GM18868 (cell line): ENCODE data around the gene ARHGAP22.

ENCODE experiments used
- ATAC-seq: cut with Tn5 transposase; IDR thresholded peaks from one replicate; pipeline ENCODE4 v1.9.1; 2021; ENCODE audit warnings: mild to moderate bottlenecking, moderate library complexity; ENCODE audit not compliant: unreplicated experiment

Gene ARHGAP22

DNA sequence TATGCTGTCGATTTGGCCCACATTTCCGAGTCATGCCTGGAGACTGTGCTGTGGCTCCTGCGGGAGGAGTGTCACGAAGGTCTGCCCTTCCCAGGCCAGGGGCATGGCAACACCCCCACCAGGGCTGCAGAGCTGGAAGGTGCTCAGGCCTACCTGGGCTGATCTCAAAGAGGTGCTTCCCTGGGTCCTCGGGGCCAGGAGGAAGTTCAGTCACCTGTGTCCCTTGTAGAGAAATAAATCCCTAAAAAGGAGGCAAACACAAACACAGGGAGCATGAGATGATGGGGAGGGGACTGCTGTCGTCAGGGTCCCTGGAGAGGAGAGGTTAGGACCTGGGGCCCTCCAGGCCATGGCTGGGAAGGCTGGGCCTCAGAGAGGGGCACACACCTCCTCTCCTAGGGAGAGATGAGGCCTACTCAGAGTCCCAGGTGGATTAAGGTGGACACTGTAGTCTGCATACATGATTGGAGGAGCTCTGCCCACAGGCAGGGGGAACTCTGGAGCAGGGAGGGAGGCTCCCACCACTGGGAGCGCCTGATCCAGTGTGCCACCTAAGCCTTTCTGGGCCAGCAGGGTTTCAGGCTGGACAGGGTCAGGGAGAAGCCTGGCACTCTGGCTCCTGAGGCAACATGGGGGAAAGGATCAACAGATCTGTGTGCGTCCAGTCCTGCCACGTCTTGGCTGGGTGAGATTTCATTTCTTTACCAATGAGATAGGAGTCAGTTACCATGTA lies 49.4 kb downstream of the ARHGAP22 start:
- ATAC-seq: no peak

DNA sequence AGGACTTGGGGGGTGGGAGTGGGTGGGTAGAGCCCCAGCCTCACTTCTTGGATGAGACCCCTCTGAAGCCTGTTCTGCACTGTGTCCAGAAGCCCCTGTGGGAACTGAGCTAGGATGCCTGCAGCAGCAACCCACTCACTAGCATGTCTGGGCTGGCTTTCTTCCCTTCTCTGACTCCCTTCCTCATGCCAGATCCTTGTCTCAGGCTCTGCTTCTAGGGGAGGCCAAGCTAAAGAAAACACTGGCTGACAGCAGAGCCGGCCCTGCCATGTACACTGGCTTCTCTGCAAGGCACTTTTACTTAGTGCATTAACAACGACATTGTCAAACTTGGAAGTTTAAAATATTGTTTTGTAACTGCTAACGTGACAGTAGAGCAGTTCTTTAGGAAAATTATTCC lies 50.2 kb downstream of the ARHGAP22 start:
- ATAC-seq: no peak

DNA sequence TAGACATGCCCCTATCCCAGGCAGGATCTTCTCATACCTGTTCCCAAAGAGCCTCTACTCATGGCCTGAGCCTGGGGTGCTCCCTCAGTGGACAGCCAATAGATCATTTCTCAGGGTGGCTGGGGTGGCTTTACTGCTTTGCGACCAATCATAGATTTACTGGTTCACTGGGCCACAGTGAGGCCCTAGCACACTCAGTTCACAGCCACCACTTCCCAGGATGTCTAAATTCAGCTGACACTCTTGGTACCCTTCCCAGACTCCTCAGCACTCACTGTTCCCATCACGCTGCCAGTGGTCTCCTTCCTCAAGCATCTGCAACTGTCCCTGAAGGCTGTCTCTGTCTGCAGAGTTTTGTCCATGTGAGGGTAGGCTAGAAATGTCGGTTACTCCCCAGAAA lies 50.6 kb downstream of the ARHGAP22 start:
- ATAC-seq: no peak

DNA sequence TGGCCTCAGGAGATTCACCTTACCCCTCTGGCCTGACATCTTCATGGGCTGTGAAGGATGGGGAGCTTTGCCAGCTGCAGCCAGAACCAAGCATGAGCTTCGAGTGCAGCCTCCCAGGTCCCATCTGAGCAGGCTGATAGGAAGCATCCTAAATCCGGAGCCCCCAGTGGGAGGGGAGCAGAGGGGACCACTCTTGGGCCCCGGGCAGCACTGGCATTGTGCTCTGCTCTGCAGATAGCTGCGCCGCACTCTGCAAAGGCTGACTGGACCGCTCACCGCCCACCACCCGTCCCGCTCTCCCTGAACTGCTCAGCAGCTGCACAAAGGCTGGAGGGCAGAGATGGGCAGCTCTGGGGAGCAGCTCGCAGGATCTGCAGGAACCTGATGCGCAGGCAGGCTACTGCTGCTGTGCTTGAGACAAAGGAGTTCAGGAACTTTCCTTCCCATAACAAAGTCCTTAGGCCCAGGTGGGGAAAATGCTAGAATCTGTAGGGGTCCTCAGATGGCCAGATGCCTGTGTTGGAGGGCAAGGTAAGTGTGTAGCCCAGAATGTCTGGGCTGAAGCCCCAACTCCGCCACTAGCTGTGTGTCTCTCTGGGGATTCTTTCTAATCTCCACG lies 51.8 kb downstream of the ARHGAP22 start:
- ATAC-seq: no peak

DNA sequence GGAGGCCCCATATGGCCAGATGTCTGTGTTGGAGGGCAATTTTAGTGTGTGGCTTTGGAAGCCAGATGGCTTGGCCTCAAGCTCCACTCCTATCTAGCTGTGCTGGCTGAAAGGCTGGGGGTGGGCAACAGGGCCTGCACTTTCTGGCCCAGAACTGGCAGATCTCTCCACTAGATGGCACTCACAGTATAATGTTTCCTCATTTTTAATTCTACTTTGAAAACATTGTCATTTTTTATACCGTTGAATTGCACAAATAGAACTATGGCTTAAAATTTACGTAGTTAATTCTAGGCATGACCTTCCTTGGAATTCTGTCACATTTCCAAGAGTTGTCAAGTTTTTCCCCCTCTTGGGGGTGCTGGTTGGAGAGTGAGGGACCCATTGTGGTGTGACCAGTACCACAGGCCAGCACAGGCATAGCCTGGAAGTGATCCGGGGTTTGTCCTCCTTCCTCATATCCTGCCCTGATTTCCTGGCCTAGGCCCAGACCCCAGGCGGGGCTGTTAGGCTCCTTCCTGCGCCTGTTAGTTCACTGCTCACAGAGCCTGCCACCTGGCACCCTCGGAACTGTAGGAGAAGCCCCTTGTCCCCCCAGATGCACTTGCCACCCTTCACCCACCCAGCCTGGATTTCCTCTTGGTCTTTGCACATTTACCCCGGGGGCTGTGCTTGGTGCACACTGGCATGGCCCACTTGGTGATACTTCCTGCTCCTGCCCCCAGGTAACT lies 52.8 kb downstream of the ARHGAP22 start:
- no peak for ATAC-seq

DNA sequence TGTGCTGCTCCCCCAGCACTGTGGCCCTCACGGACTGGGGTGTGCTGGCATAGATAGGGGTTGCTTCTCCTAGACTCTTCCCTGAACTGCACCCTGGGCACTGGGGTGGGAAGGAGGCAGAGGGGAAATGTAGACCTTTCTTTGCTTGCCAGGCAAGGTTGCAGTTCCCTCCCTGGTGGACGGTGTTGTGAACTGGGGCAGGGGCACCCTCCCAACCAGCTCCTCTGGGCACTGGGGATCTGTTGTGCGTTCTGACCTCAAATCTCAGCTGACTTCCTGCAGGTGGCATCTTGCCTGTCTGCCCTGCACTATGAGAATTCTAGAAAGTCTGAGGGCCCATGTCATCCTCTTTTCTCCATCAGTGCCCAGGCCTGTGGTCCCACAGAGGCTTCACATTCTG lies 53.9 kb downstream of the ARHGAP22 start:
- no peak for ATAC-seq

DNA sequence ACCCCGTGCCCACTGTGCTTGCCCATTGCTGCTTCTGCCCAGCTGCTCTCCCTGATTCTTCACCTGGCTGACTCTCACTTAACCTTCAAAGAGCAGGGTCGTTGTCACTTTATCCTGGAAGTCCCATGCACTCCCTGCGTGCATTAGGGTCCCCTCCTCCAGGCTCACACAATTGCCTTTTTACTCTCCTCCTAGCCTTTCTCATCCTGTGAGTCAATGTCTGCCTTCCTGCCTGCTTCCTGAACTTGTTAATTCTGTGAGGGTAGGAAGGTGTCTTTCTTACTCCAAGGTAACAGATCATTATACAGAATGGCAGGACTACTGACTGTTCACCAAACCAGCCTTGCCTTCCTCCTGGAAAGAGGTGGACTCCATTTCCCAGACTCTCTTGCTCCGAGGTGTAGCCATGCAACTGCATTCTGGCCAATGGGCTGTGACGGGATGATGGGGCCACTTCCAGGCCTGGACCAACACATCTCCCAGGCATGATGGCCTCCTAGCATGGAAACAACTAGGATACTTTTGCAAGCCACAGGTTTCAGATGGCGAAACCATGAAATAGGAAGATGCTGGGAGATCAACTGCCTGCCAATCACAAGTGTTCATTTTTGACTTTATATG lies 54.7 kb downstream of the ARHGAP22 start:
- ATAC-seq: no peak

DNA sequence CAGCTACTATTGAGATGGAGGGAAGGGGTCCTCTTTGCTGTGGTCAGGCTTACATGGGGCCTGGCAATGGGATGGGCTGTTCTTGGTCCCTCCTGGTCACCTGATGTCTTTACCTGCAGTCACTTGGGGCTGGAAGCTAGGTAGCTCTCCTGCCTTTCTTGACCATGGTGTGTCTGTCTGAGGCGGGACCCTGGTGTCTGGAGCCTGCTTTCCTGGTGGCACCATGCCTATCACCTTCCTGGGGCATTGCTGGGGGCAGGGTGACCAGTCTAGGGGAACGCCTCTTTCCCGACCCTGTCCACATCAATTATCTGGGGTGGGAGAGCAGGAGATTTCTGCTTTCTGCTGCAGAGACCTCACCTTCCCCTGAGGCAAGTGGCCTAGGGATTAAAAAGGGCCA lies 55.6 kb downstream of the ARHGAP22 start:
- no peak for ATAC-seq

DNA sequence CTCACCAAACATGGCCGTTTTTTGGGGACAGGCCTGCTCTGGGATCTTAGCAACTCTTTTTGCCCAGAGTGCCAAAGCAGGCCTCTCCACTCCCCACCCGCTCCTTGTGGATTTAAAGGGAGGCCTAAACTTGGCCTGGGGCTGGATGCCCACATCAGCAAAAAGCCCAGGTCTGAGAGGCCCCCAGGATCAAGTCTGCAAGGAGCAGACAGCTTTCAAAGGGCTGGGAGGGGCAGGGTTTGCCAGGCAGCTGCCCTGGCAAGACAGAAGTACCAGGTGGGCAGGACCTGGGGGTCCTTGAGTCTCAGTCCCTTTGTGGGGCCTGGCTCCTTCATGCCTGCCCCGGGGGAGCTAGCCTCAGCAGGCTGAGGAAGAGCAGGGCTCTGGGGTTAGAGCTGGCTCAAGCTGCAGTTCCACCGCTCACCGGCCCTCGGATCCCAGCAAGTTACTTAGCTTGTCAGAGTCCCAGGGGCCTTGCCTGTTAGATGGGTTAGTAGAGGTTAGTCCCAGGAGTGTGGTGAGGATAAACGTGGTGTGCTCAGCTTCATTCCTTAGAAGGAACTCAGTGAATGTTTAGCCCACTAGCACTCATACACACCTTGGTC lies 56.2 kb downstream of the ARHGAP22 start:
- no peak for ATAC-seq

DNA sequence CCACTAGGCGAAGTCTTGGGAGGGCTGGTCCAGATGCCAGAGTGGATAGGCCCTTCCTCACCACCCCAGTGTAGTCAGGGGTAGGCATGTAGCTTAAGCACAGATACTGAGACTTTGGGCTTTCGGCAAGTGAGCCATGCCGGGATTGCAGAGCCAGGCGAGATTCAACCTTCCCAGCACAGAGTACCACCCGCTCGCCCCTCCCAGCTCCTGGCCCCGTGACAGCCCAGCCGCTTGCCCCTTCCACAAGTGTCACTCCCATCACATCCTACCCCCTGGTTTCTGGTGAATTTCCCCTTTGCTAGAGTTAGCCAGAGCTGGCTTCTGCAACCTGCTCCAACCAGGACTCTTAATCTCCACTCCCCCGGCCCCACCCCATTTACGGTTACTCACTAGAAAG lies 56.9 kb downstream of the ARHGAP22 start:
- ATAC-seq: no peak

DNA sequence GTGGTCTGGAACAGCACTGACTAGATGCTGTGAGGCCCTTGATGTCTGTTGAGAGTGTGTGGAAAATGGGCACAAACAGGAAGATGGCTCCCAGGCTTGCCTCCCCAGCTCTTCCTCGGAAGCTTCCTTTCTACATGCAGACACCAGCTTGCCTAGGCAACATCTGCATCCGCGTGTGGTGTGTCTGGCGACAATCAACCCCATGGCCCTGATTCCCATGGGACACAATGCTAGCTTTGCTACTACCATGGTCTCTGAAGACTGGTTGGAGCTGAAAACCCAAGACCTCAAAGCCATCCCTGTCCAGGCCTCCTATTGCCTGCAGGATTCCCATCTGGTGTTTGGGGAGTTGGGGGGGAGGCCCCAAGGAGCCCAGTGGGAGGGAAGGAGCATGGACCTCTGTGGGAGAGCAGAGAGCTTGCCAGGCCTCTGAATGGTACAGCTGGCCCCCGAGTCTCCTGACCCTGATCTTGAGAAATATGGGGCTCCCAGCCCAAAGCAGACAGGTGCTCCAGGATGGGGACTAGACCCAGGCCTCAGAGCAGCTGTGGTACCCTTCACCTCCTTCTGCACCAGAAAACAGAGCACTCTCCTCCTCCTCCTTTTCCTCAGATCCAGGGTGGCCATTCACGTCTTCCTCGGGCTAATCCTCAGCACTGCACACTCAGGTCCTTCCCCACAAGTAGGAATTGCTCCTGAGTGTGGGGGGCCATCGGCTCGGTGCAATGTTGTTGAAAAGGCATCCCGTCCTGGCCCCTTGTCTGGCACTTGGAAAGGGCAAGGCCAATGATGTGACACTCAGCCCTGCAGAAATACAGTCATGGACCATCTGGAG lies 57.6 kb downstream of the ARHGAP22 start:
- ATAC-seq: no peak

DNA sequence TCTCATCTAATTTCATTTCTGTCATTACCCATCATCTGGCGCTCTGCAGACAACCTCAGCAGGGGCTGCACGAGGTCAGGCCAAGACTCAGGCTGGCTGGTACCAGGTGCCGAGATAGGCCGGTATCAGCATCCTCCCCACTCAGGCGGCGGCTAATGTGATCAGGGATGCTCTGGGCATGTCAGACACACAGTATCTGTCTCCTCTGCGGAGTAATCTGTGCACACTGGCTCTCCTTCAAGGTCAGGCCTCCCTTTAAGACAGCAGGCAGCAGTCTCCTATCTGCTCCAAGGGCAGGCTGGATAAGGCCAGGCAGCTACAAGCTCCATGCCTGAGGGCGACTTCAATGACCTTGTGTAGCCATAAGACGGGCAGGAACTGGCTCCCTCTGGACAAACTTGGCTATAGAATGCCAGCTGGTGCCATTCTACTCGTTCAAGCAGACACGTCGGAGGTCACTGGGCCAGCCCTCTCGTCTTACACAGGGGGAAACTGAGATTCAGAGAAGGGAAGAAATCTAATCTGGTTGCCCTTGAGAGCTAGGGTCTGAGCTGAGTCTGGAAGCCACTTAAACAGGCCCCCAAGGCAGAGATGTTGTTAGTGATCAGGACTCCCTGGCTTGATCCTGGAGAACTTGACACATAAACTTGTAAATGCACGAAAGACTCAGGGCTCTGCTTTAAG lies 59.3 kb downstream of the ARHGAP22 start:
- no peak for ATAC-seq

DNA sequence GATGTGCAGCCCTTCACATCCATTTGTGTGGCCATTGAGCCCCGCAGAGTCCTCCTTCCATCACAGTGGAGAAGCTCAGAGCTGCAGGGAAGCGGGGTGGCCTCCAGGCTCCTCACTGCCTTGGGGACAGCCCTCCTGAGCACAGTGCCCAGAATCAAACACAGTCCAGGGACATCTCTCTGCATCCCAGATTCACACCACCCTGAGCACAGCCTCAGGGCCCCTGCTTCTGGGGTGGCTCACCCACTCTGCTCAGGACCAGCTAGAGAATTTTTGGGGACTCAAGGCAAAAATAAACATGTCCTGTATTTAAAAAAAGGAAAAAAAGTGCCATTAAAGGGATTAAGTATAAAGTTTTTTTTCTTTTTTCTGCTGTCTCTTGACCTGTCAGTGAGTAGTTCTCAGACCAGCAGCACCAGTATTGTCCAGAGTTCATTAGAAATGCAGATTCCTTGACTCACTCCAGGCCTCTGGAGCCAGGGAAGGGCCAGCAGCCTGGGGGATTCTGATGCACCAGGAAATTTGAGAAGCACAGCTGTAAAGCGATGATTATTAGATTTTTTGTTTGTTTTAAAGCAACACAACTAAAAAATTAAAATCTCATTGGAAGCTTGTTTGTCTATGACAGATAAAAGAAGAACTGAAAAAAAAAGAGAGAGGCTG lies 61.6 kb downstream of the ARHGAP22 start:
- no peak for ATAC-seq

DNA sequence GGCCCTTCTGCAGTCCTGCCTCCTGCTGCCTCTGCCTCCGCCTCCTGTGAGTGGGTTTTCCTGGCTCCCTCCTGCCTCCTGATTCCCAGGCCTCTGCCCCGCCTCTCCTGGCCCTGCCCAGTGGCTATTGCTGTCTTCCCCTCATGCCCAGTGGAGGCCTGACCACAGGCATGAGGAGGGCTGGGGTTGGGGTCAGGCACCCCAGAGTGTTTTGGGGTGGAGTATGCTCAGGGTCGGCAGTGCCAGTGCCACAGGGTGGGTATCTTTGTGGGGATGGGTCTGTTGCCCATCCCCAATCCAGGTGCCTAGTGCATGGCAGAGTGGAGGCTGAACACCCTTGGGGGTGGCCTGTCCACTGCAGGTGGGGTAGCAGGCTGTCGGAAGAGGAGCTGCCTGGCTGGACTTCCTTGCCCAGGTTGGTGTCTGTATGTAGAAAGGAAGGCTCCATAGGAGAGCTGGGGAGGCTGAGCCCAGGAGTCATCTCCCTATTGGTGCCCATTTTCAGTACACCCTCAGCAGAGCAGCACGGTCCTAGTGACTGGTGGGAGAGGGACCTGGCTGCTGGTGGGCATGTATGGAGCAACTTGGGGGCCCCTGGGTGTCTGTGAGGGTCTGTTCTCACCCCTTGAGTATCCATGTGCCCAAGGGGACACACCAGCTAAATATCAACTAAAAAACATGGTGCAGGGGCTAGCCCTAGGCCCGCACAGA lies 62.2 kb downstream of the ARHGAP22 start:
- ATAC-seq: no peak

DNA sequence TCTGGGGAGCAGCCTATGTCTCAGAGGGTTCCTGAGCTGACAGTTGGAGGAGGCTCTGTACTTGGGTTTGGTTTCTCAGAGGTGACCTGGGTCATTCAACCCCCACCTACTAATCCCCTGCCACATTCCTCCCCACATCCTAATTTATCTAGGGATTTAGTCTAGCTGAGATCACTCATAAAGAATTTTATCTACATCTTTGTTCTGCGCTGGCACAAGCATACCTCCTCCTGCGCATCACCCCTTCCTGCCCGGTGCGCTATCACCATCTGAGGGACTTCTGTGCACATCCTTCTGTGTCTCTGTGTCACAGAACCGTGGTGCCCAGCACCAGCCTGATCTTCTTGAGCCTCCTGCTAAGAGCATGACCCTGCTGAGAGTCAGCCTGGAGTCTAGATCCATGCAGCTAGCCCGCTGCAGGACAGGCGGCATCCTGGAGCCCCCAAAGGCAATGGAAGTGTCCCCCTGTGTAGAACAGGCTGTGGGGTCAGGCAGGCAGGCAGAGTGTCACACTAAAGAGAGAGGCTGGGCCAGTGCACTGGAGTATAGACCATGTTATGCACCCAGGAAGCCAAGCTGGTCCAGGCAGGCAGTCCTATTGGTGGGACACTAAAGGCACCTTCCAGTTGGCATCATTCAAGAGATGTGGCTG lies 63.6 kb downstream of the ARHGAP22 start:
- no peak for ATAC-seq

DNA sequence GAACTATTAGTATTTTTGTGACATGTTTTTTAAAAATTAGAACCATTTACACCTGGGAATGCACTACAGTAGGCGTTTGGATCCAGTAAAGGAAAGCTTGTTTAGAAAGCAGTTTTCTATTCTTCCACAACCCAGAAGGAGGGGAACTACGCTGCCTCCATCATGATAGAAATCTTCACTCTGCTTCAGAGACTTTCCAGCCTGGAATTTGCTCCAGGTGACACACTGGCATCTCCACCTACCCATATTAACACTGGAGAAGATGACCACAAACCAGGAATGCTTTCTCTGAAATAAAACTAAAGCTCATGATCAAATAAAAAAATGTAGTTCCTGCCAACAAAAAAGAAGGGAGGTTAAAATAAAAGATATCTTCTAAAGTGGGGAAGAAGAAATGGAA lies 66.3 kb downstream of the ARHGAP22 start:
- ATAC-seq: no peak

DNA sequence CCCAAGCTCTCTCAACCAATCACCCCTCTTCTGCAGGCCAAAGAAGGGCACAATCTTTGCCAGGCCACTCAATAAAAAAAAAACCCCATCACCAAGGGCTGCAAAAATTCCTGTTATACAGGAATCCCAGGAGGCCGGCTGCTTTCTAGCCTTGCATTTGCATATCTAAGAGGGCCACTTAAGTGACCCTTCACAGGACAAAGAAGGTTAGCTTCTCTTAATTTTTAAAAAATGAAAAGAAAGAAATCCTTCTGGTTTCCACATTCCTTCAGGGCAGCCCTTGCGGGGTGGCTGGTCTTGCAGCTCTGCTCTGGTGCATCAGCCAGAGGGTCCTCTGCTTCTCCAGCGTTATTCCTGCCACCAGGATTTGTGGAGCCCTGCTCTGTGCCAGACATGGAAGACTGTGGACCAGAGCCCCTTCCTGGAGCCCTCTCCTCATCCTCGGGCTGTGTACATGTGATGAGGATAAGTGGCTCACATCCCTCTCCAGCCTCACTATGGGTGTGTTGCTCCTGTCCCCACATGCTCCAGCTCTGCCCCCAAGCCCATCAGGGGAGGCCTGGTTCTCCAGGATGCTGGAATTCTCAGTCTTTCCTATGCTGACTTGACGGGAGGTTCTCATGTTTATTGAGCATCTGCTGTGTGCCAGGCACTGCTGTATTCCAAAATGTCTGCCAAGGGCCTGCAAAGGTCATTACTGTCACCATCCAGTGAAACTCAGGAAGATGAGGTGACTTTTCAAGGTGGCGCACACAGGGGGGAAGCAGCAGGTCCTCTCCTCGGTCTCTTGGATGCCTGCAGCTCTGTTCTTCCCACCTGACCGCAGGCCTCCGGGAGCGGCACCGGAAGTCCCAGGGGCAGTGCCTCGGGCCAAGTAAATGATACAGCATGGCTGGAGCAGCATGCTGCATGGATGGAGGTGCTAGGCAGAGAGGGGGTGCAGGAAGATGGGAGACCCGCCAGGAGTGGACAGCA lies 67.7 kb downstream of the ARHGAP22 start:
- ATAC-seq: no peak
